OCI-LY3 (cell line): ENCODE results near the gene TNS1.
"Not testable (repeated sequence)": the region's sequence is repeated elsewhere in the genome, so short reads cannot be mapped to it uniquely, and the experiment has no call there.

Experiments used
- H2AFZ ChIP-seq: fragments of 200-600, 300-600 bp; shearing (Covaris generic); 2 replicates; pipeline ENCODE4 v1.6.0; 2014; ENCODE audit warnings: antibody characterized with exemption, low read depth, low read length
- H3K27ac ChIP-seq: fragments of 200-600, 300-600 bp; sonication (generic); 2 replicates; pipeline ENCODE4 v1.5.1; 2014; ENCODE audit warnings: mild to moderate bottlenecking, low read length, moderate library complexity, mixed read lengths
- H3K27me3 ChIP-seq: fragments of 200-600, 300-600 bp; sonication (generic); 2 replicates; pipeline ENCODE4 v1.6.1; 2014; ENCODE audit warnings: low read depth, low read length, mixed read lengths
- H3K36me3 ChIP-seq: fragments of 200-600, 300-600 bp; sonication (generic); replicated peaks from 2 replicates; pipeline ENCODE3; 2014; ENCODE audit warnings: low read depth, low read length, mixed read lengths
- H3K4me1 ChIP-seq: fragments of 300-600, 200-600 bp; sonication (generic); 2 replicates; pipeline ENCODE4 v1.6.1; 2014; ENCODE audit warnings: low read length, mixed read lengths
- H3K4me2 ChIP-seq: fragments of 200-600, 300-600 bp; sonication (generic); 2 replicates; pipeline ENCODE4 v1.6.1; 2014; ENCODE audit warnings: low read length, mixed read lengths
- H3K4me3 ChIP-seq: fragments of 300-600, 200-600 bp; sonication (generic); 2 replicates; pipeline ENCODE4 v1.5.1; 2014; ENCODE audit warnings: antibody characterized with exemption, mild to moderate bottlenecking, low read length, moderate library complexity
- H3K79me2 ChIP-seq: fragments of 300-600, 200-600 bp; shearing (Covaris generic); 2 replicates; pipeline ENCODE4 v1.6.1; 2014; ENCODE audit warnings: mild to moderate bottlenecking, low read length, mixed read lengths
- H3K9ac ChIP-seq: fragments of 300-600, 200-600 bp; shearing (Covaris generic); 2 replicates; pipeline ENCODE4 v1.6.0; 2014; ENCODE audit warnings: mild to moderate bottlenecking, low read length, moderate library complexity
- H3K9me3 ChIP-seq: fragments of 200-600, 300-600 bp; shearing (Covaris generic); 2 replicates; pipeline ENCODE4 v1.6.1; 2014; ENCODE audit warnings: low read length, mixed read lengths; ENCODE audit not compliant: insufficient read depth
- H4K20me1 ChIP-seq: fragments of 200-600, 300-600 bp; sonication (generic); 2 replicates; pipeline ENCODE4 v1.6.1; 2016; ENCODE audit warnings: low read length, mixed read lengths; ENCODE audit not compliant: insufficient read depth
- EZH2phosphoT487 ChIP-seq: fragments of 200-600 bp; shearing (Covaris generic); IDR thresholded peaks from 2 replicates; pipeline ENCODE4 v1.6.1; 2018; ENCODE audit warnings: antibody characterized with exemption, mixed run types, low read depth
- TF ChIP-seq, protein P1 (sequence below): fragments of 200-600, 300-600 bp; sonication (generic); IDR thresholded peaks from 2 replicates; pipeline ENCODE4 v1.5.1; 2014; ENCODE audit warnings: antibody characterized with exemption, low read length, low read depth

Gene TNS1

DNA sequence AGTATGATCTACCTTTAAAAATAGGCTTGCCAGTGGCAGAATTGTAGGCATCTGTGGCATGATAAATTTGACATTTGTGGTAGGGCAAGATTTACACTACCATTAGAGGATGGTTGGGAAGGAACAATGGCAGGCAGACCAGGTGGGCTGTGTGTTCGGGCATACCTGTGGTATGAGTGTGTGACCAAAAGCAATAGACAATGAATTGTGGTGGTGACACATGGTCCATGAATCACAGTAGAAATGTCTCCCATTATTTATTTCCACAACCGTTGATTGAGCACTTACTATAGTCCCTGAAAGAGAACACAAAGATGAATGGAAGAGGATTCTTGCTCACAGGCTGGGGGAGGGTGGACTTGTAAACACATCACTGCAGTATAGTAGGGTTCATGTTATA, 36.4 kb upstream of the TNS1 start:
- H3K36me3 ChIP-seq = no peaks in the 10 kb centered on the region
- H3K9me3 ChIP-seq = no peaks in the 10 kb centered on the region
- H3K4me1 ChIP-seq = peaks cover 9% of the 10 kb centered on the region; the same call in 1 of the 2 replicates
- H3K9ac ChIP-seq = no peak overlapping the region
- TF ChIP-seq, protein P1, sequence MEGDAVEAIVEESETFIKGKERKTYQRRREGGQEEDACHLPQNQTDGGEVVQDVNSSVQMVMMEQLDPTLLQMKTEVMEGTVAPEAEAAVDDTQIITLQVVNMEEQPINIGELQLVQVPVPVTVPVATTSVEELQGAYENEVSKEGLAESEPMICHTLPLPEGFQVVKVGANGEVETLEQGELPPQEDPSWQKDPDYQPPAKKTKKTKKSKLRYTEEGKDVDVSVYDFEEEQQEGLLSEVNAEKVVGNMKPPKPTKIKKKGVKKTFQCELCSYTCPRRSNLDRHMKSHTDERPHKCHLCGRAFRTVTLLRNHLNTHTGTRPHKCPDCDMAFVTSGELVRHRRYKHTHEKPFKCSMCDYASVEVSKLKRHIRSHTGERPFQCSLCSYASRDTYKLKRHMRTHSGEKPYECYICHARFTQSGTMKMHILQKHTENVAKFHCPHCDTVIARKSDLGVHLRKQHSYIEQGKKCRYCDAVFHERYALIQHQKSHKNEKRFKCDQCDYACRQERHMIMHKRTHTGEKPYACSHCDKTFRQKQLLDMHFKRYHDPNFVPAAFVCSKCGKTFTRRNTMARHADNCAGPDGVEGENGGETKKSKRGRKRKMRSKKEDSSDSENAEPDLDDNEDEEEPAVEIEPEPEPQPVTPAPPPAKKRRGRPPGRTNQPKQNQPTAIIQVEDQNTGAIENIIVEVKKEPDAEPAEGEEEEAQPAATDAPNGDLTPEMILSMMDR = no peak
- TF ChIP-seq EZH2phosphoT487 = no peak
- no peaks in the 10 kb centered on the region for H4K20me1 ChIP-seq
- no peaks in the 10 kb centered on the region for H3K79me2 ChIP-seq
- no peak overlapping the region for H2AFZ ChIP-seq
- H3K4me2 ChIP-seq = no peak overlapping the region
- no peaks in the 10 kb centered on the region for H3K27me3 ChIP-seq
- H3K27ac ChIP-seq = no peak overlapping the region
- H3K4me3 ChIP-seq = no peak overlapping the region

DNA sequence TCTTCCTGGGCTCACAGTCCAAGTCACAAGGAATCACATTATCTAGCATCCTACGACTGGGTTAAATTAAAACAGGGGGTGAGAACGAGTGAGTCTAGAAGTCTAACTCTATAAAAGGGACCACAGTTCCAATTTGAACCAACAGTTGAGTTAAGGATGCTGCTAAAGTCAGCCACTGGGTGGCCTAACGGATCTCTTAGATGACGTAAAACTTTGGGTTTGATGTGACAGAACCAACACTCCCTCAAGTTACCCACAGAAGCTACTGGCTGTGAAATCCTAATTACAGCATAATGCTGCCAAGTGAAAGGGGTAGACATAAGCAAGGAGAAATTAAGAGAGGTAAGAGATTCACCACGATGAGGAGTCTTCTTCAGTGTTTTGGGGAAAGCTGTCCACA, 33.6 kb upstream of the TNS1 start:
- H2AFZ ChIP-seq = no peak overlapping the region
- H3K9ac ChIP-seq = no peak overlapping the region
- TF ChIP-seq EZH2phosphoT487 = no peak
- TF ChIP-seq, protein P1 = peak; percentile 37
- no peaks in the 10 kb centered on the region for H4K20me1 ChIP-seq
- H3K36me3 ChIP-seq = no peaks in the 10 kb centered on the region
- H3K27me3 ChIP-seq = no peaks in the 10 kb centered on the region
- no peaks in the 10 kb centered on the region for H3K9me3 ChIP-seq
- H3K4me3 ChIP-seq = no peak overlapping the region
- peaks cover 6% of the 10 kb centered on the region; the same call in 1 of the 2 replicates for H3K4me1 ChIP-seq
- no peaks in the 10 kb centered on the region for H3K79me2 ChIP-seq
- no peak overlapping the region for H3K27ac ChIP-seq
- H3K4me2 ChIP-seq = no peak overlapping the region

DNA sequence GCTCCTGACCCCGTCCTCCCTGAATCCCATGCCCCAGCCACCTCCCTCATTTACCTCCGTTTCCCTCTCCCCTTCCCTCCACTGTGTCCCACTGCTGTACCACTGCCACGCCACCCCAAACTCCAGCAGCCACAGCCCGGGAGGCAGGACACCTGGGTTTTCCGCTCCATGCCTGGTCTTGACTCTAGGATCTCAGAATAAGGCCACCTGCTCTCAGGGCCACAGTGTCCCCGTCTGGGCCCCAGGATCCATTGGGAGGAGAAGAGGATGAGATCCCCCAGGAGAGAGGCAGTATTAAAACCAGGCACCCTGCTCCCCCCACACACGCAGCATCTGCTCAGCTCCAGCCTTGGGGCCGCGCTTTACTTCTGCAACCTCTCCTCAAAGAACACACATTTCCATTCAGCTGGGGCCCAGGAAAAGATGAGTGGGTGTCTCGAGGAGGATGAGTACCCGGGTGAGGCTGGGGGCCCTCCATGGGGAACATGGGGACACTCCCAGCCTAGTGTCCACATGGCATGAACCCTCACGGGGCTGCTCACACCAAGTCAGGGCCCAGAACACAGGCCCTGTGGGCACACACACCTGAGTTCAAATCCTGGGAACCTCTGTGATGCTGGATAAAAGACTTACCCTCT, 32.8 kb upstream of the TNS1 start:
- H4K20me1 ChIP-seq = no peaks in the 10 kb centered on the region
- no peak overlapping the region for H3K9ac ChIP-seq

DNA sequence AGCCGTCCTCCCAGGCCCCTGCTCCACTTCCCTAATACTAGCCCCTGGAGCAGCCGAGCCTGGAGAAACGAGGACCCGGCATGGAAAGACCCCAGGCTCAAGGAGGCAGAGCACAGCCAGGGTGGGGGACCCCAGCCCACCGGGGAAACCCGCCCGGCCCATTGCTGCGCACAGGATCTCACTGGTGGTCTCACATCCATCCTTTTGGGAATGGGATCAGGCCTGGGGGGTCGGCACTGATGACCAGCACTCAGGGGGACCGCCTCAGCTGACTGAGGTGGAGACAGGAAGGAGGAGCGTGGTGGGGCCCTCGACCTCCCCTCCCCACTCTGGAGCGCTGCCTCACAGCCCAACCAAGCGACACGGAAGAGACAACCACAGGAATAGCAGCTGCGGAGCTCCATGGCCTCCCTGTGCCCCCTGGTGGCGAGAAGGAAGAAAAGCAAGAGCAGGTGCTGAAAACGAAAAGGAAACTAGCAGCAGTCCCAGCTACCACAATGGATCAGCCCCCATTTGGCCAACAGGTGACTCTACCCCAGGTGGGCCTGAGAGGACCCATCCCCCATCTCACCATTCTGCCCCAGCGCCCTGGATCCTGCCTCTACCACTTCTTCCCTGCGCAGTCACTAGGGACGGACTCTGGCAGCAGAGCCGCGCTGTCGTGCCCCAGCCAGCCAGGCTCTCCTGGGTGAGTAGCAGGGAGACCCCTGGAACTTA, 31.9 kb upstream of the TNS1 start:
- H3K4me1 ChIP-seq, H3K9me3 ChIP-seq, H4K20me1 ChIP-seq, H3K27ac ChIP-seq, H3K79me2 ChIP-seq, H3K36me3 ChIP-seq, H3K27me3 ChIP-seq: not testable (repeated sequence)
- peak overlapping the region; percentile 76 for H3K4me3 ChIP-seq
- peak overlapping the region; percentile 93 for H3K4me2 ChIP-seq
- peak overlapping the region; percentile 67 for H3K9ac ChIP-seq
- H2AFZ ChIP-seq = peak overlapping the region; percentile 56; the same call in 1 of the 2 replicates
- TF ChIP-seq, protein P1 = peak; percentile 44

More for the DNA sequence above, 32.8 kb upstream of the TNS1 start:
- Histone ChIP-seq H3K36me3 (no peaks in the 10 kb centered on the region), H3K4me1 (peaks cover 6% of the 10 kb centered on the region; the same call in 1 of the 2 replicates), H2AFZ (no peak overlapping the region), H3K27ac (no peak overlapping the region), H3K4me2 (no peak overlapping the region), H3K4me3 (no peak overlapping the region), H3K79me2 (no peaks in the 10 kb centered on the region), H3K27me3 (0 out of 2 replicates have a peak, but pooled peaks cover 1% of the 10 kb centered on the region), H3K9me3 (no peaks in the 10 kb centered on the region)
- TF ChIP-seq, protein P1 = no peak
- TF ChIP-seq EZH2phosphoT487 = no peak
